ENCODE data around the gene ACSF3.

DNA sequence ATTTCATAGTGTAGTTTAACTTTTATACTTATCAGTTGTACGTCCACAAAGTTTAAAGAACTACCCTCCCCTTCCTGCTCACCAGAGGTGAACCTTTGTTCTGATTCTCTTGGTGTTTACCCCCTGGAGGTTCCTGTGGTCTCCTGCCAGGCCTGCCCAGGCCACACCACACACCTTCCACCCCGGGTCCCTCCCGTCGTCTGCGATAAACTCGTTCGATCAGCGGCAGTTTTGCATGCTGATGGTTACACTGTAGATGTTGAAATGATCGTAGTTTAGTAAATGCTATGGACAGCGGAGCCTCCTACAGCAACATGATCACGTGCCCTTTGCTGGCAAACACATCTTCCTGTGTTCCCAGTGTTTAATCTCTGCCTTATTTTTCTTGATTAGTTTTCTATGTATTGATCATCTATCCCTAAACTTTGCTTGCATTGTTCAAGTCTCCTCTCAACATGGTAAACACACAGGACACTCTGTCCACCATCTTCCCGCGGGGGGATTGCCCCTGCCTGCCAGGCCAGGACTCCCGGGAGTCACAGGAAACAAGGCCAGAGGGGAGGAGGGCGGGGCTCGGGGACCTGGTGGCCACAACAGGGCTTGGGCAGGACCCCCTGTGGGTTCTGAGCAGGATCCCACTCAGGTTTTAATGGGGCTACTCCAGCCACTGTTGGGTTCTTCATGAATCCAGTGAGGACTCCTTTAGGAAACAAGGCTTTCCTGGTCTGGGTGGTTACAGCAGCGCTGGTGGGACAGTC is 2.8 kb upstream of the ACSF3 start:
- TF ChIP-seq, protein P1, sequence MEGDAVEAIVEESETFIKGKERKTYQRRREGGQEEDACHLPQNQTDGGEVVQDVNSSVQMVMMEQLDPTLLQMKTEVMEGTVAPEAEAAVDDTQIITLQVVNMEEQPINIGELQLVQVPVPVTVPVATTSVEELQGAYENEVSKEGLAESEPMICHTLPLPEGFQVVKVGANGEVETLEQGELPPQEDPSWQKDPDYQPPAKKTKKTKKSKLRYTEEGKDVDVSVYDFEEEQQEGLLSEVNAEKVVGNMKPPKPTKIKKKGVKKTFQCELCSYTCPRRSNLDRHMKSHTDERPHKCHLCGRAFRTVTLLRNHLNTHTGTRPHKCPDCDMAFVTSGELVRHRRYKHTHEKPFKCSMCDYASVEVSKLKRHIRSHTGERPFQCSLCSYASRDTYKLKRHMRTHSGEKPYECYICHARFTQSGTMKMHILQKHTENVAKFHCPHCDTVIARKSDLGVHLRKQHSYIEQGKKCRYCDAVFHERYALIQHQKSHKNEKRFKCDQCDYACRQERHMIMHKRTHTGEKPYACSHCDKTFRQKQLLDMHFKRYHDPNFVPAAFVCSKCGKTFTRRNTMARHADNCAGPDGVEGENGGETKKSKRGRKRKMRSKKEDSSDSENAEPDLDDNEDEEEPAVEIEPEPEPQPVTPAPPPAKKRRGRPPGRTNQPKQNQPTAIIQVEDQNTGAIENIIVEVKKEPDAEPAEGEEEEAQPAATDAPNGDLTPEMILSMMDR (IDR thresholded peaks at IDR 0.05): no peak
- no peak for TF ChIP-seq EZH2 (IDR thresholded peaks at IDR 0.05)

Data from neural progenitor cell (in vitro differentiated cells).